Breast epithelium (tissue), 4 donors: ENCODE results near the gene USP10. TPM values are rescaled to one million over a fixed set of nuclear protein-coding genes. Genes with fewer than 3 reads are reported as not detected.

Experiments
- DNase-seq, 2 donors: peaks; one replicate each; pipeline ENCODE4 v3.0.0-alpha.2; 2019; ENCODE audit warnings: low spot score in 2 of 2
- H3K27ac ChIP-seq, 2 donors: fragments of 200-600 bp; sonication (generic) in 1 of 2; one replicate each; pipeline ENCODE4 v1.5.1; 2016 to 2019; ENCODE audit warnings: mild to moderate bottlenecking in 1 of 2
- H3K27me3 ChIP-seq, 2 donors: fragments of 200-600 bp; sonication (generic) in 1 of 2; one replicate each; pipeline versions ENCODE4 v1.5.1 to v1.6.0; 2017 to 2019; ENCODE audit warnings: control low read depth in 1 of 2, mild to moderate bottlenecking in 1 of 2
- H3K36me3 ChIP-seq: fragments of 200-600 bp; one replicate; pipeline ENCODE4 v1.5.1; 2019
- H3K4me1 ChIP-seq, 2 donors: fragments of 200-600 bp; sonication (generic); one replicate each; pipeline ENCODE4 v1.5.1; 2016 to 2019; ENCODE audit warnings: control low read depth in 1 of 2
- H3K4me3 ChIP-seq, 3 donors: fragments of 200-600 bp; sonication (generic); 1 replicate in 2 of 3; 2 replicates in 1 of 3; pipeline ENCODE4 v1.5.1; 2016 to 2019; ENCODE audit warnings: mild to moderate bottlenecking in 3 of 3, moderate library complexity in 2 of 3
- H3K9me3 ChIP-seq, 2 donors: fragments of 200-600 bp; sonication (generic) in 1 of 2; one replicate each; pipeline ENCODE4 v1.5.1; 2016 to 2019; ENCODE audit warnings: control low read depth in 1 of 2
- CTCF ChIP-seq, 3 donors: fragments of 450-650 bp; IDR thresholded peaks; one replicate each; pipeline ENCODE4 v1.5.1; 2016 to 2017; ENCODE audit warnings: antibody characterized with exemption in 3 of 3, mild to moderate bottlenecking in 3 of 3, moderate library complexity in 3 of 3
- POLR2A ChIP-seq: fragments of 450-650 bp; IDR thresholded peaks from one replicate; pipeline ENCODE4 v1.6.1; 2016; ENCODE audit warnings: antibody characterized with exemption, mild to moderate bottlenecking, moderate library complexity
- POLR2AphosphoS5 ChIP-seq, 3 donors: sonication (generic); formaldehyde crosslinking; IDR thresholded peaks; one replicate each; pipeline ENCODE4 v1.6.1; 2017; ENCODE audit warnings: antibody characterized with exemption in 3 of 3
- intact Hi-C: fragments of 100-400 bp; cut with DNase I; formaldehyde crosslinking; loops from one replicate; pipeline ENCODE4 v1.15.1; 2023; ENCODE audit warnings: low total_unique reads
- total RNA-seq, 3 donors: library from RNA; depleted of rRNA; stranded (reverse); fragments of >200 nt; gene quantifications; one replicate each; pipeline ENCODE4 v1.1.0, GENCODE V29; 2016

Gene USP10
- total RNA-seq, 3 donors from 2014 or later = 30.4 to 70.8 (median 51.5) TPM

GRCh38 chr16:84677849-84678248 is 22.0 kb upstream of the USP10 start:
- TF ChIP-seq CTCF (IDR thresholded peaks at IDR 0.05) (no peak), POLR2AphosphoS5 (IDR thresholded peaks at IDR 0.05) (no peak), POLR2A (no peak)
- Histone ChIP-seq H3K27ac (no peak overlapping the region), H3K36me3 (no peaks in the 10 kb centered on the region), H3K4me3 (no peak overlapping the region), H3K9me3 (no peaks in the 10 kb centered on the region), H3K27me3 (no peaks in the 10 kb centered on the region), H3K4me1 (no peaks in the 10 kb centered on the region)
- intact Hi-C loops = no loop called here
- DNase-seq = no peak

GRCh38 chr16:84678541-84678940 is 21.3 kb upstream of the USP10 start:
- no peak for TF ChIP-seq CTCF (IDR thresholded peaks at IDR 0.05)
- TF ChIP-seq POLR2AphosphoS5 (IDR thresholded peaks at IDR 0.05) = no peak
- TF ChIP-seq POLR2A = no peak
- no peak for DNase-seq
- Histone ChIP-seq H3K4me3 (no peak overlapping the region), H3K27me3 (no peaks in the 10 kb centered on the region), H3K9me3 (no peaks in the 10 kb centered on the region), H3K36me3 (no peaks in the 10 kb centered on the region), H3K27ac (no peak overlapping the region), H3K4me1 (no peaks in the 10 kb centered on the region)
- intact Hi-C loops = no loop called here

GRCh38 chr16:84680165-84680842 is 19.5 kb upstream of the USP10 start:
- TF ChIP-seq POLR2AphosphoS5 (IDR thresholded peaks at IDR 0.05) (no peak), CTCF (IDR thresholded peaks at IDR 0.05) (no peak), POLR2A (no peak)
- no peaks in the 10 kb centered on the region for H3K4me1 ChIP-seq
- no peaks in the 10 kb centered on the region for H3K9me3 ChIP-seq
- H3K27me3 ChIP-seq = no peaks in the 10 kb centered on the region
- H3K4me3 ChIP-seq = no peak overlapping the region
- intact Hi-C loops = no loop called here
- no peak for DNase-seq
- no peaks in the 10 kb centered on the region for H3K36me3 ChIP-seq
- H3K27ac ChIP-seq = no peak overlapping the region

GRCh38 chr16:84680843-84681629 is 18.8 kb upstream of the USP10 start:
- Histone ChIP-seq H3K4me1 (no peaks in the 10 kb centered on the region), H3K27me3 (no peaks in the 10 kb centered on the region), H3K4me3 (no peak overlapping the region), H3K36me3 (no peaks in the 10 kb centered on the region), H3K9me3 (no peaks in the 10 kb centered on the region), H3K27ac (no peak overlapping the region)
- TF ChIP-seq CTCF (IDR thresholded peaks at IDR 0.05) = no peak
- TF ChIP-seq POLR2A = no peak
- no peak for TF ChIP-seq POLR2AphosphoS5 (IDR thresholded peaks at IDR 0.05)
- DNase-seq = no peak
- intact Hi-C loops = no loop called here
